ENCODE results near the gene COL13A1. TPM values are rescaled to one million over a fixed set of nuclear protein-coding genes. Genes with fewer than 3 reads are reported as not detected.

The COL13A1 gene
- total RNA-seq, 4 donors from 2014 or later: 0.17 to 0.49 (median 0.44) TPM; not detected in 1

GRCh38 chr10:69860271-69860670 lies 58.6 kb downstream of the COL13A1 start:
- TF ChIP-seq CTCF (IDR thresholded peaks at IDR 0.05; ENCODE audit: low read depth): no peak

- TF ChIP-seq CTCF (IDR thresholded peaks at IDR 0.05; ENCODE audit: low read depth): no peak
Observed at GRCh38 chr10:69861251-69862240, 59.8 kb downstream of the COL13A1 start.

GRCh38 chr10:69862882-69863530 lies 61.3 kb downstream of the COL13A1 start:
- no peak for TF ChIP-seq CTCF (IDR thresholded peaks at IDR 0.05; ENCODE audit: low read depth)

- TF ChIP-seq CTCF (IDR thresholded peaks at IDR 0.05; ENCODE audit: low read depth): no peak
Observed at GRCh38 chr10:69863580-69863979, 61.9 kb downstream of the COL13A1 start.

- TF ChIP-seq CTCF (IDR thresholded peaks at IDR 0.05; ENCODE audit: low read depth): no peak
Observed at GRCh38 chr10:69864321-69864720, 62.6 kb downstream of the COL13A1 start.

- no peak for TF ChIP-seq CTCF (IDR thresholded peaks at IDR 0.05; ENCODE audit: low read depth)
Observed at GRCh38 chr10:69865450-69865849, 63.7 kb downstream of the COL13A1 start.

- no peak for TF ChIP-seq CTCF (IDR thresholded peaks at IDR 0.05; ENCODE audit: low read depth)
Observed at GRCh38 chr10:69866246-69866687, 64.6 kb downstream of the COL13A1 start.

All from subcutaneous adipose tissue (tissue), 4 donors.